Measurements from ENCODE around the gene BCL2L2.

- TF ChIP-seq CTCF (conservative IDR thresholded peaks at IDR 0.05) (peak; percentile 87), ZFX (IDR thresholded peaks at IDR 0.05) (no peak)
Measured at GRCh38 chr14:23327947-23328744, 21.5 kb downstream of the BCL2L2 start.

Measured in C4-2B (cell line).